Measurements from ENCODE around the gene VCX3A.

Gene VCX3A

DNA sequence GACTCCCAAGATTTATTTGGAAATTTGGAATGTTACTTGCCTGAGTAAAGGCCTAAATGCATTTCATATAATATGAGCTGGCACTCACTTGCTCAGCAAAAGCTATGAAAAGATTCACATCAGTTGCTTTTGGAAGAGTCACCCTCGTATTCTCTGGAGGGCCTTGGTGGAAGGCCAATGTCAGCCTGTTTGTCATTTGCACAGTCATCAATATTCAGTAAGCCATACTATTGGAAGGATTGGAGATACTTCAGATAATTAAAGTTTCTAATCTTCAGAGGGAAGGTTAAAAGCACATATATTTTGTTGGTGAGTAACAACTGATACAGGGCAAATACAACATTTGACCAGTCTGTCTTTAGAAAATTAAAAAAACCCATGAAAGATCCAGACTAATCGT, 36.6 kb downstream of the VCX3A start:
- no peak for TF ChIP-seq ZNF8 (CRISPR knock-in tag; IDR thresholded peaks at IDR 0.05)
- no peak for ATAC-seq
